Urothelium cell line (cell line): ENCODE measurements around the gene CYP2D6.
"Not testable (repeated sequence)": the region's sequence is repeated elsewhere in the genome, so short reads cannot be mapped to it uniquely, and the experiment has no call there.

Source experiments
- DNase-seq: peaks from one replicate; pipeline ENCODE4 v3.0.0; 2011; ENCODE audit warnings: low spot score, mixed read lengths
- FAIRE-seq: peaks from 2 replicates; lab custom pipeline; 2011; peaks lifted over from hg19 to GRCh38; lab: Jason Lieb, UNC

The CYP2D6 gene

DNA sequence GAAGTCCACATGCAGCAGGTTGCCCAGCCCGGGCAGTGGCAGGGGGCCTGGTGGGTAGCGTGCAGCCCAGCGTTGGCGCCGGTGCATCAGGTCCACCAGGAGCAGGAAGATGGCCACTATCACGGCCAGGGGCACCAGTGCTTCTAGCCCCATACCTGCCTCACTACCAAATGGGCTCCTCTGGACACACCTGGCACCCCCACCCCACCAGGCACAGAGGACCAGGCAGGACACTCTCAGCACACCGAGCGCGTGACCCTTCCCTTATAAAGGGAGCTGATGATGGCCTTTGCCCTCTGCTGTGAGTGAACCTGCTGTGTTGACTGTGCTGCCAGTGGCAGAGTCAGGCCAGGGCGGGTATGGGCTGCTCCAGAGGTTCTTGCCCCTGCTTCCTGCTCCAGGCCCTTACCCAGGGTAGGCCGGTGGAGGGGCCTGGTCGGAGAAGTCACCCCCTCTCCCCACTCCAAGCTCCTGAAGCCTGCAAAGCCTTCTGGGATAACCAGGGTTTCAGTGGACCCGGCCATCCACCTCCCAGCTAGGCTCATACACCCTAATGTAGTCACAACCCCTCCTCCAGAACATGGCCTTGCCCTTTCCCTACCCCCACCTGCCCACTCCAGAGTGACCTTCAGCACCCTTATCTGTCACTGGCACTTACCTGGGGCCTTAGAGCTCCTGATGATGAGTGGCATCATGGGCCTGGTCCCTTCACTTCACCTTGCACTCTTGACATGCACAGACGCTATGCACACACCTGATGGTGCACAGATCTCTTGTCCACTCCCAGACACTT, at the start of gene CYP2D6:
CYP2D6 (minus strand) TSS at position 172 of the 793 bp plus-strand sequence; CDS start at position 153, 19 bp downstream.
- not testable (repeated sequence) for DNase-seq
- FAIRE-seq: peak; percentile 79

DNA sequence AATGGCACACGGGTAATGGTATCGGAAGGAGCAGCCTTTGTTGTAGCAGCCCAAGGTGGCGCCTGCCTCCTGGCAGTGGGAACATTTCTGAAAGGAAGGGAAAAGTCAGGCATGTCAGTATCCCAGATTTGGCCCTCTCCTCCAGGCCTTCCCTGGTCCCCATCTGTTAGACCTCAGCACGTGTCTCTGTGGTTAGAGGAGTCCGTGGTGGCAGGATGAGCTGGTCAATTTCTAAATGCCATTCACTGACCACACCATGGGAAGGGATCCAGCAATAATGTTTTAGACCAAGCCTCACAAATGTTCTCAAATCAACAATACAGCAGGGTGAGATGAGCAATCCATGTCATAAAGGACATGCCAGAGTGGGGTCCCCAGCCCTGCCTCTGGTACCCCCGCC, 49.0 kb upstream of the CYP2D6 start:
- FAIRE-seq: no peak
- no peak for DNase-seq

DNA sequence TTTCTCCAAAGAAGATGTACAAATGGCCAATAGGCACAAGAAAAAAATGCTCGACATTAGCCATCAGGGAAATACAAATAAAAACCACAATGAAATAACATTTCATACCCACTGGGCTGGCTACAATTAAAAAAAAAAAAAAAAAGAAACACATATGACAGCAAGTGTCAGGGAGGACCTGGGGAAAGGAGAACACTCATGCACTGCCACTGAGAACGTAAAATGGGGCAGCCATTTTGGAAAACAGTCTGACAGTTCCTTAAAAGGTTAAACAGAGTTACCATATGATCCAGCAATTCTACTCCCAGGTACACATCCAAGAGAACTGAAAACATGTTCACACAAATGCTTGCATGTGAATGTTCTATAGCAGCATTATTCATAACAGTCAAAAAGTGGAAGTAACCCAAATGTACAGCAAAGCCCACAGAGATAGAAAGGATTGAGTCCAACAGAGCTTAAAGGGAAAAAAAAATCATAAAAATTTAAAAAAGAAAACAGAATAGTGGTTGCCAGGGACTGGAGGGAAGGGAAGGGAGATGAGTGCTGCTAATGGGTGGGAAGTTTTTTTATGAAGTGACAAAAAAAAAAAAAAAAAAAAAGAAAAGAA, 48.4 kb upstream of the CYP2D6 start:
- FAIRE-seq: no peak
- no peak for DNase-seq

DNA sequence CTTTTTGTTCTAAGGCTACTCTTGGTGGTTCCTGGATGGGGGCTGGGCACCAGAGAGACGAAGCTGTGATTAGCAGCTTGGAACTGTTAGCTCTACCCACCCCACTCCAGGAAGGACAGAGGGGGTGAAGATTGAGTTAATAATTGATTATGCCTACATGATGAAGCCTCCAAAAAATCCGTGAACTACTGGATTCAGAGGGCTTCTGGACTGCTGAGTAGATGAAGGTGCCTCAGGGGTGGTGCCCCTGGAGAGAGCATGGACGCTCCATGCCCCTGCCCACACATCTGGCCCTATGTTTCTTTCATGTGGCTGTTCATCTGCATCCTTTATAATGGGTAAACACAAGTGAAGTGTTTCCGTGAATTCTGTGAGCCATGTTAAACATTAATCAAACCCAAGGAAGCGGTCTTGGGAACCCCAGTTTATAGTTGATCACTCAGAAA, 47.3 kb upstream of the CYP2D6 start:
- no peak for FAIRE-seq
- DNase-seq: no peak

DNA sequence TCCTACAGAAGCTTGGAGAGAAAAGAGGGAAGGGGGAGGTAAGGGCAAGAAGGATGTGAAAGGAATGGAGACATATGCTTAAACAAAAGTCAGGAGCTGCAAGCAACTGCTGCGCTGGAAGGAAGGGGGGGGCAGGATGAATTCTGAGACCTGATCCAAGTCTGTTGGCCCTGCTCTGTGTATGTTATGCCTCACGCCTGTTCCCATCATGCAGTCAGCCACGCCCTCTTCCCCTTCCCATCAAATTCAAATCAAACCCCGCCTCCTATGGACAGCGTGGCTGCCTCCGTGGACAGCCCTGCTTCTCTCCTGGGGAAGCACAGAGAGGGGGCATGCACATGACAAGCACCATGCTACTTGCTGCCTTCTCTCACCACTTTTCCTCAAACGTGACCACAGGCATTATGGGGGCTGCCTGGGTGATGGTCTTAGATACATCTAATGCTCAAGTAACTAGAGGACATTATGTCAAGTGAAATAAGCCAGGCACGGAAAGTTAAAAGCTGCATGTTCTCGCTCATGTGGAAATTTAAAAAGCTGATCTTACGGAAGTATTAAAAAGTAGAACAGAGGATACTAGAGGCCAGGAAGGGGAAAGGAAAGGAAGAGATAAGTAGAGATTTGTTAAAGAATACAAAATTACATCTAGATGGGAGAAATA, 45.8 kb upstream of the CYP2D6 start:
- no peak for FAIRE-seq
- DNase-seq: no peak

DNA sequence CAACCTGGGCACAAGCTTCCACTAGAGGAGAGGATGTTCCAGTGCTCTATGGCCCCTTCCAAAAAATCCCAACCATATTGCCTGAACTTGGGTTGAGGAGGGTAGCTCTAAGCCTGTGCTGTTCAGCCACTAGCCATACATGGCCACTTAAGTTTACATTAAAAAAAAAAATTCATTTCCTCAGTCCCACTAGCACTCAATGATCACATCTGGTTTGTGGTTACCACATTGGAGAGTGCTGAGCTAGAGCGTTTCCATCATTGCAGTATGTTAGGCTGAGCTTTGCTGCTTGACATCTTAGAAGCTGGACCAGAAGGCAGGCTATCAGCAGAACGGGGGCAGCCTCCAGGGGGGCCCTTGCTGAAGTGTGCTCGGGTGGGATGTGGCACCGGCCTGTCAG, 43.5 kb upstream of the CYP2D6 start:
- no peak for FAIRE-seq
- DNase-seq: no peak

DNA sequence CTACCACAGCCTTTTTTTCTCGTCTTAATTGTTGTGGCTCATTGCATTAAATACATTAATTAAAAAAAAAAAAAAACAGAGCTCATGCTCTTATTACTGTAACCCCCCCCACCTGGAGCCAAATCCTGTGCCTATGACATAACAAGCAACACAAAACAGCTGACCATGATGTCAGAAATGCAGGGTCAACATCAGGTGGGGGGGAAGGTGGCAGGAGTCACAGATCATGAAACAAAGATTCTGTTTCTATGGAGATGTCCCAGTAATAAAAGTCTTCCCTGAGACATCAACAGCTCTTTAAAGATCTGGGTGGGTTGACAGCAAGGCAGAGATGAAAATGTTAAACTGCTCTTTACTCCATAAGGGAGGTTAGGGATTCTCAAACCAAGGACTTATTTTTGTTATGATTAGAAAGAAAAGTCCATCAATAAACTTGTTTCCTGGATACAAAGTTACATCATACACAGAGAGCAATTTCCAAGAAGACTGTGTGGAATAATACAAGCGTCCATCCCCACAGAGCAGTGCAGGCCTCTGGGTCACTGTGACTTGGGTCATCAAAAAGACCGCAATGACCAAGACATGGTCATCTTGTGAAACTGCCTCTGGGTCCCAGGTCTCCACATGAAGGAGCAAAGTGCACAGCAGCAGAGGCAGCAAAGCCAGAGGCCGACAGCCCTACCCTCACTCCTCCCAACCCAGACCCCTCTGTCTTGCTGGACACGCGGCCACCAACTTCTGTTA, 42.7 kb upstream of the CYP2D6 start:
- DNase-seq (no peak), FAIRE-seq (no peak)

DNA sequence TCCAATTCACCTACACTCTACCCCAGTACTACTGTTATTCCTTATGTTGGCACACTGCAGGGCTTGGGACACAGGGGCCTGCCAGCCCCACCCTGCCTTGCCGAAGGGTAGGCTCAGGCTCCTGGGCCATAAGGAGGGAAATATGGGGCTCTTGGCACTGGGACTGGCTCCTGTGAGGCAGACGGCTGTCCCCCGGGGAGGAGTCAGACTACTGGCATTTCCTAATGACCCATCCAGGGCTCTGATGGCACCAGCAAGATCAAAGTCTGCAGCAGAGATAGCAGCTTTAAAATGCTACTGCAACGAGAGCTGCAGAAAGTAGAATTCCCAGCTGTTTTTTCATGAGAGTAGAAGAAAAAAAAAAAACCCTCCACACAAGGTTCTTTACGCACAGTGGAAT, 42.2 kb upstream of the CYP2D6 start:
- FAIRE-seq (no peak), DNase-seq (no peak)

DNA sequence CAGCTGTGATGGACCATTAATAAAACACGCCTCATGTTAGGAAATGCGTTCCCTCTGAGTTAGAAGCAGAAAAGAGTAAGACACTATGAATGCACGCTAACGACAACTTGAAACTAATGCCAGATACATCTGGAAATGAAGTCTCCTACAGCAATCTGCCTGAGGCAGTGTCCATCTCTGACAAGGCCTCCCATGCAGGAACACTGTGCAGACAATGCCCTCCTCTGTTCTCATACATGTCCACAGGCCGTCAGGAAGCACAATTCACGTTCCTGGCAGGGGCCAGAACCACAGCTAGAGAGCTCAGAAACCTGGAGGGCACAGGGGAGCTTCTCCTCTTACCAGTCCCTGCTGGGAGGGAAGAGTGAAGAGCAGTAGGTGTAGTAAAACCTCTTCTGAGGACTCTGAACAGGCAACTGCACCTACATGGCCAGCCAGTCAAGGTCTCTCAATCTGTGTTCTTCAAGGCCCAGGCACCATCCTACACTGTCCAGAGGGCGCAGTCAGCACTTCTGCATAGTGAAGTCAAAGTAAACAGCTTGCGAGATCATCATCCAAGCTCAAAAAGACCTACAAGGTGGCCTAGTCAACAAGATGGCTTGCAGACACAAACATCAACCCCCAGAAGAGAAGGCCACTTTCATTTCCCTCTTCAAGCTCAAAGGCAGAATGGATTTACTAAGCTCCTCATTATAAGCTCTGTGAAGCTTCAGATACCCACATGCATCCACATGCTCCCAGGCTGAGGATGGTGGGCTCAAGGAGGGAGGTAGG, 41.5 kb upstream of the CYP2D6 start:
- no peak for FAIRE-seq
- DNase-seq: no peak

DNA sequence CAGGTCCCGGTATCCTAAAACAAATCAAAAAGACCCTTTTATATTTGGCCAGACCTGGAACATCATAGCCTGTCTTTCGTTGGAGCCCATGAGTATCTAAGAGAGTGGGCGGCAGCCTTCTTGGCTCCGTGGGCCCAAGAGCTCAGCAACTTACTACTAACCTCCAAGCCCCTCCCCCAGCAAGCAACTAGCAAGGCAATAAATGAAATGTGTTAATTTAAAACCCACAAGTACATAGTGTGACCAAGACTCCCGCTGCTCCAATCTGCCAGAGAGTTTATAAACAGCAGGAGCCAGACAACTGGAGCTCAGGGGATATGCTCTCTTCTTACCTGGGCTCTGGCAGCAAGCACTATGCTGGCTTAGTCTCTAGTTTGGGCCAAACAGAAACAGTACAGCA, 40.8 kb upstream of the CYP2D6 start:
- FAIRE-seq: no peak
- no peak for DNase-seq

DNA sequence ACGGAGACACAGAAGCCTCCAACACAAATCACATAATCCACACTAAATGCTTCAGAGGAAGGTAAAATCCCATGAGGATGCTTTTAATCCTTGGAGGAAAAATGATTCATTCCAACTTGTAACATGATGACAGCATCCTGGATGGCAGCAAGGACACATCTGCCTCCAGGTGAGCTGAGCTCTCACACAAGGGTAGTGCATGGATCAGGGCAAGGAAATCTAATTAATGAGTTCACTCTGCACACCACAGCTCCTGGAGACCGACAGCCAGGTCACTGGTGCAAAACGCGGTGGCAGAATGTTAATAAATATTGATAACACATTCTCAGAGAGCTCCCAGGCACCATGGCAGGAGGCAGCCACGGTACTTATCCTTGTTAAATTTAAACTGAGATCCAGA, 40.3 kb upstream of the CYP2D6 start:
- FAIRE-seq (peak; percentile 46), DNase-seq (no peak)

DNA sequence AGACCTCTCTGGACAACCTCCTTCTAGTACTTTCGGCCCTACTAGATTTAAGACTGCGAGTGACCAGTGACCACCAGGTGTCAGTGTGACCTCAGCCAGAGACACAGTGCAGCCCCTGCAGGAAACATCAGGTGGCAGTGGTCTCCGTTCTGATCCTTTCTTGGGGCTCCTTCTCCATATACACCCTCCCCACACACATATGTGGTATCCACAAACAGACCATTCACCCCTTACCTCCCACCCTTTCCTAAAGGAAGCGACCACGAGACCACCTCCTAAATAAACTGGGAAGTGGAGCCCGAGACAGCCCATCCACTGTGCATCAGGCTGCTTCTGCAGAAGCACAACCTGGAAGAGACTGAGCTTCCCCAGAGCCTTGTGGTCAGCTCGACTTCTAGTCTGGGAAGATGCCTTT, 38.5 kb upstream of the CYP2D6 start:
- FAIRE-seq (no peak), DNase-seq (peak; percentile 81)

DNA sequence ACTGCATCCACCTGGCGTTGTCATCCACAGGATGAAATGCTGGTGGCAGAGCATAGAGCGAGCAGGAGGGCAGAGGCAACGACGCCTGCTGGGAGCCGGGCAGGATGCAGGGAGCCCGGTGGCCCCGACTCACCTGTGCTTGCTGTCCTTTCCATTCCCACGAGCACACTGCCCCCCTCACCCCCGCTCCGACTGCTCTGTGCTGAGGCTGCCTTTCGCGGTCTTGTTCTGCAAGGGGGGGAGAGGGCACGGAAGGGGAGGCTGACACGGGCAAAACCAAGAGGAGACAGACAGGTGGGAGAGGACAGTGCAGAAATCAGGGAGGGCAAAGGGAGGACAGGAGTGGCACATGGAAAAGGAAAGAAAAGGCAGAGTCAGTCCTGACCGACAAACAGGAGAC, 37.9 kb upstream of the CYP2D6 start:
- FAIRE-seq (no peak), DNase-seq (no peak)

DNA sequence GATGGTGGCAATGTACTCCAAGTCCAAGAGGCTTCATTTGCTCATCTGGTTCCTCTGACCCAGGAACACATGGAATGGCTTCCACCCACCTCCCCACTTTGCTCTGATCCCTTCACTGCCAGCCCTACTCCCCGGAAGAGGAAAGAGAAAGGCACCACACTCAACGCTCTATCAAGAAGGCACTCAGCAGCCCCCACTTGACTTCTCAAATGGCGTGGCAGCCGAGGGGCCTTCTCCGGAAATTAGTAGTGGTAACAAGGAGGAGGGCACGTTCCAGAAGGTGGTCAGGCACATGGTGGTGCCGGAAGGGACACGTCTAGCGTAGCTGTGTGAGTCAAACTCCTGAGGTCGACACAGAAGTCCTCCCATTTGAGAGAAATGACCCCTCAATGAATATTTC, 36.5 kb upstream of the CYP2D6 start:
- DNase-seq: no peak
- FAIRE-seq: no peak

DNA sequence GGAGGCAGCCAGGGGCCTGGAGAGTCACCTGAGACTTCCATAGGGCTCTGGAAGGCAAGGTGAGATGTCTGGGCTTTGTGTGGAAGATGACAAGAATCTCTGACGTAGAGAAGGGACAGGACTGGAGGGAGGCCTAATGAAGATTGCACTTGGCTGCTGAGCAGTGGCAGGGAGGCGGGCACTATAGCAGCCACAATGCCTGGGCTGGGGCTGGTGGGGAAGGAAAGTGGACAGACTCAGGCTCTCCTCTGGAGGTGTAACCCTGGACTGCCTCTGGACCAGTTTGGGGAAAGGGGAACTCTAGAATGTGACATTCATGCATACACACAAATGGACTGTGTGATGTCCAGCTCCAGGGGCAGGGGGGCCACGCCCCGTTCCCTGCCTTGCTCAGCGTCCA, 34.3 kb upstream of the CYP2D6 start:
- FAIRE-seq: no peak

DNA sequence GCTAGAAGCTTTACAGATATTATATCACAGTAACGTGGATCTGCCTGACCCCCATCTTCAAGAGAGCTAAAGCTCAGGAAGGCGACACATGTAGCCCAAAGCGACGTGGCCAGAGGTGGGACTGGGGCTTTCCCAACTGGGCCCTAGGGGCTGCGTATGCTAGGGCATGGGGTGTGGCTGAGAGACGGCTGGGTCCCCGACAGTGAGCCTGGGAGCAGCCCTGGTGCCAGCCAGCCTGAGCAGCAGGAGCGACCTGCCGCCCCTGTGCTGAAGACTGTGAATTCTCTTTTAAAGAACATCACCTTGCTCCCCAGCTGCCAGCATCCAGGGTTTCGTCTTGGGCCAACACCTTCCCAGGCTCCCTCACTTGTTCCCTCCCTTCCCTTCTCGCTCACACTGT, 32.9 kb upstream of the CYP2D6 start:
- FAIRE-seq: no peak

More for the DNA sequence above, 34.3 kb upstream of the CYP2D6 start:
- DNase-seq: no peak

DNA sequence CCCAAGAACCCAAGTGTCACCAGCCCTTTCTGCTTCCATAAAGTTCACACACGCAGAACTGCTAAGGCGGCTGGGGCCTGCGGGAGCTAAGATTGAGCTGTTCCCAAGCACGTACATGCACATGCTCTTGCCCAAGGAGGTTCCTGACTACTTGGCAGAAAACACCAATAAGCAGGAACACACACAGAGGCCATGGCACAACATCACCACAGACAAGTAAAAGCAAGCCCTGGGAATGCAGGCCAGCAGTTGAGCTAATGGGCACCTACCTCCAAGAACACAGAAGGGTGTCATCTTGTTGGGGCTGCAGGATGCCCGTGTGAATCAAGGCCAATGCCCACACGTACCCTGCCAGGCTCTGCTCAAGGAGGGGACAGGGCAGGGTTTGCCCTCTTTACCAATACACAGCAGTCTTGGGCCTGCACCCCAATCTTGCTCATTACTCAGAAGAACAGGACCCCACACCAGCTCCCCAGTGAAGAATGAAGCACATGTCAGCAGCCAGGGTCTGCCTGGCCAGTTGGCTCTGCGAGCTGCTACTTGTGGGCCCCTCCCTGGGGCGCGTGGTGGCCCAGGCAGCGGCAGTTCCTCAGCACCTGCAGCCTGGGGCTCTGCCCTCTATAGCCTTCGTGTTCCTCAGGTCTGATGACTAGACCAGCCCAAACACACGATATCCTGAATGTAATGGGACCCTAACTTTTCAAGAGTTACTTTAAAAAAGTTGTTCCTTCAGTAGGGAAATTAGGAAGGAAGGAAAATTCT, 32.3 kb upstream of the CYP2D6 start:
- DNase-seq: no peak
- no peak for FAIRE-seq

More for the DNA sequence above, 32.9 kb upstream of the CYP2D6 start:
- no peak for DNase-seq

DNA sequence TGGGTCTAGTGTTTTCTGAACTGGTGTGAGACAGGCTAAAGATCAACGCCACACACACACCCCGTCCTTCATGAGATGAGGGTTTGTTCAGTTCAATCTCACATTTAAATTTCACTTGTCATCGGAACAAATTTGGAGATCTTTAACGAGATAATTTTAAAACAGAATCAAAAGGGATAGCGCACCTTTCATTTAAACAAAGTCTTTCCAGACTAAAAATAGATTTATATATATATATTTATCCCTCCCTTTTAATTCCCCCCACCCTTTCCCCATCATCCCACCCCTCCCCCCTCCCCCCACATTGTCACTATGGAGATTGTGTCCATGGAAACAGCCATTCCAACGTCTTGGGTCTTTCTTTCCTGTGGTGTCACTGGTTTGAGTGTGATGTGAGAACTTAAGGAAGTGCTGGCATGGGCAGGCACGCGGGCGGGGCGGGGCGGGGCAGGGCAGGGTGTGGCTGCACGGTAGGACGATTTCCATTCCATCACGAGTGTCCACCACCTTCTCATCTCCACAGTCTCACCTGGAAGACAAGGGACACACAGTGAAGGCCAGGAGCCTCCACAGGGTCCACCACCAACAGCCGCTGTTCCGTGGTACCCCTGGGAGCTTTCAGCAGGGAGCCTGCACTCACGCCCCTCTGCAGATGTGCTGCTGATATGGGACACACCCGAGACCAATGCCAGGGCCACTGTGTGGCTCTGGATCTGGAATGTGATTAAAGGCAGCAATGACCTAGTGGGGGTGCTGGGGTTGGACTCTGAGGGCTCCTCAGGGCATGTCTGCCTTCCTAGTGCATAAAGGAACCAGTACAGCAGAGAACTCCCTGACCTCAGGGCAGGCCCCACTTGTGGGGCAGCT, 30.5 kb upstream of the CYP2D6 start:
- DNase-seq (no peak), FAIRE-seq (peak; percentile 13)

DNA sequence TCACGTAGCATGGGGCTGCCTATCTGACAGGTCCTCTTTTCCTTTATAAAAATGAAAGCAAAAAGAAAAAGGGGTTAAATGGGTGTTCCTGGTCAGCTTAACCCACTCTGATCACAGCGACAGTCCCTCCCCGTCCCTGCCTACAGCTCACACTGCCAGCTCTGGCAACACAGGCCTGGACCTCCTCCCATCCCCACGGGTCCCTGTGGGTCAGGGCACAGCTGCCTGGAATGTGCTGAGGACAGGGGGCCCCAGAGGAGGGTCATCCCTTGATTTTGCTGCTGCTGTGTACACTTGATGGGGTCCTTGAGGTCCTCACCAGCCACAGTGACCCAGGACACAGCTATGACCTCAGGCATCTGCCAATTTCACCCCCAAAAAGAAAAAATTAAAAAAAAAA, 29.6 kb upstream of the CYP2D6 start:
- DNase-seq: no peak
- FAIRE-seq: no peak
